Activated effector memory CD4-positive, alpha-beta T cell treated with Interleukin-2 at 50 U/mL for 16 hours (primary cell): Measurements from ENCODE around the gene SP2.

Experiments
- DNase-seq: peaks from one replicate; pipeline ENCODE4 v3.0.0-alpha.2; 2020

SP2 gene

DNA sequence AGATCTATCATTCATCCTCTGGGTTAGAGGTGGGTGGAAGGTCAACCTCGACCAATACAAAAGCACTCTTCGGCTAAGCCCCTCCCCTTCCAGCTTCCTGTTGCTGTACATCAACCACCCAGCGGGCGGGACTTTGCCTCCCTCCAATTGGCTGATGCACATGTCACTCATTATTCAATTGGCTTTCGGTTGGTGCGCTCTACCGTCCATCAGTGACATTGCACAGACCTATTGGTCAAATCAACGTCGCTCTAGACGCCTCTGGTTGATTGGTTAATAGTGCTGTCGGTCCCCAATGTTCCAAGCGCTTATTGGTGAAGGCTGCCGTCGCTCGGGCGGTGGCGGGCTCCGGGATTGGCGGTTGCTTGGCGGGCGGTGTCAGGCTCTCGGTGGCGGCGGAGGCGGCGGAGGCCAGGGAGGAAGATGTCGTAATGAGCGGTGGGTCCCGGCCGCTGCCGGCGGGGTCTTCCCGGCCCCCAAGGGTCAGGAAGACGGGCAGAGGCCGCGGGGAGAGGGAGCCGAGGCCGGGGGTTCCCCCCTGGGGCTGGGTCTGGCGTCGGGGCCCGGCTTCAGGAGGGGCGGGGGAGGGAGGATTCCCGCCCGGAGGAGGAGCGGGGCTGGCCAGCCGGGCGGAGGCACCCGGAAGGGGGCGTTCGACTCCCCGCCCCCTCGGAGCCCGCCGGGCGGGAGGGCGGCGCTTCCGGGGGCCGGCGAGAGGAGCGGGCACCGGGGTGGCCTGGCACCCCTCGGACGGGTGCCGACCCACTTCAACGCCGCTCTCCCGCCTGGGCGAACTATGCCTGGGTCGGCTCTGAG is at the start of gene SP2:
SP2 (plus strand) TSS at position 381 of the 816 bp plus-strand sequence; CDS start at position 432, 51 bp downstream.
- peak; percentile 100 for DNase-seq

DNA sequence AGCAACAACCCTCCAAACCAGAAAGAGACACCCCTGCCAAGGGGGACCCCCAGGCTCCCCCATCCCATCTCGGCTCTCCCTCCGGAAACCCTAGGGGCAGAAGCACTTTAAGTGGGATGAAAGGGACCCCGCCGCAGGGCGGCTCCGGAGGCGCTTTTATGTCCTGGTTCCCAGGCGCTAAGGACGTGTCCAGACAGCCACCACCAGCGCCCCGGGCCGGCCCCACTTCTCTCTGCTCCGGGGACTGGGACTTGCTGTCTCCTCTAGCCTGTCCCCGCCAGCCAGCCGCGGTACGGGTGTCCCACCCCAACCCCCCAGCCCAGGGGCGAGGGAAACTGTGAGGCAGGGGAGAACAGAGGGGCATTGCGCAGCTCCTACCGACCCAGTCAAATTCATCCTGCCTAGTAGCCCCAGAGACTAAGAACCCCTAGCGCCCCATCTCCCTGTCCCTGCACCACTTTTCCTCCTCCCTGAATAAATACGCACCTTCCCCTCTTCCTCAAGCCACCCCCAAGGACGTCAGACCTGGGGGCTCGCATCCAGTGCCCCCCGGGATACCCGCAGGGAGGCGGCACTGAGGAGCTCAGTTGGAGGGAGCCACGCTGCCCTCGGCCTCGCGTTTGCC is 49.2 kb upstream of the SP2 start:
- no peak for DNase-seq

- peak; percentile 10 for DNase-seq
Observed at GRCh38 chr17:47847341-47848197, 48.5 kb upstream of the SP2 start.

DNA sequence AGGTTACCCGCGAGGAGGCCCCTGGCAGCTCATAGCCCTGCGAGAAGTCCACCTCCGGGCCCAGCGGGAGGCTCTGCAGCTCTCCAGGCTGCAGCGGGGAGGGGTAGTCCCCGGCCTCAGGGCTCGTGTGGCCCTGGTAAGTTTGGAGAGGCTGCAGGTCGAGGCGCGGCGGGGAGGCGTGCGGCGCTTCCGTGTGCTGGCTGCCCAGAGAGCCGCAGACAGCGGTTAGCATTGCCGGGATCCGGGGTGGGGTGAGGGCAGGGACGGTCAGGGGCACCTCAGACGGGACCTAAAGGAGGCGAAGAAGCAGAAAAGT is 47.9 kb upstream of the SP2 start:
- DNase-seq: no peak

GRCh38 chr17:47850373-47850691 is 45.7 kb upstream of the SP2 start:
- DNase-seq: no peak

GRCh38 chr17:47850692-47851573 is 45.1 kb upstream of the SP2 start, which contains the start of gene SP6:
TSS of gene SP6 (minus strand) at chr17:47851163. CDS start at chr17:47848429, 2,734 bp downstream.
- DNase-seq: peak; percentile 51

- no peak for DNase-seq
Observed at GRCh38 chr17:47851764-47852112, 44.3 kb upstream of the SP2 start.

- DNase-seq: no peak
Observed at GRCh38 chr17:47852113-47852949, 43.7 kb upstream of the SP2 start.

DNA sequence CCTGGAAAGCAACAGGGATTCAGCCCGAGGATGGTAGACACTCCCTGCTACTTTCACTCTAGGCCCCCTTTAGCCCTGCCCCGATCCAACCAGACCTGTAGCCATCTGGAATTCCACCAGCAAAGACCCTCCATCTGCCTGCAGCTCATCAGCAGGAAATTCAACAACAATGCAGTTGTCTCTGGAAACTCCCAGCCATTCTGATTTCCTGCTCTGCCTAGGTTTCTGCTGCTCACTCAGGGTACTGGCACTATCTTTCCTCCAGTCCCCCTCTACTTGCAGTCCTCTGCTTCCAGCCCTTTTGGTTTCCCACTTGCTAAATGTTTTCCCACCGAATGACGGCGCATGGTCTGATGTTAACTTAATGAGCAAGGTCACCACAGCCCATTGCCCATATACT is 42.4 kb upstream of the SP2 start:
- no peak for DNase-seq

GRCh38 chr17:47855737-47856136 is 40.3 kb upstream of the SP2 start:
- no peak for DNase-seq

GRCh38 chr17:47856830-47857229 is 39.2 kb upstream of the SP2 start:
- no peak for DNase-seq

DNA sequence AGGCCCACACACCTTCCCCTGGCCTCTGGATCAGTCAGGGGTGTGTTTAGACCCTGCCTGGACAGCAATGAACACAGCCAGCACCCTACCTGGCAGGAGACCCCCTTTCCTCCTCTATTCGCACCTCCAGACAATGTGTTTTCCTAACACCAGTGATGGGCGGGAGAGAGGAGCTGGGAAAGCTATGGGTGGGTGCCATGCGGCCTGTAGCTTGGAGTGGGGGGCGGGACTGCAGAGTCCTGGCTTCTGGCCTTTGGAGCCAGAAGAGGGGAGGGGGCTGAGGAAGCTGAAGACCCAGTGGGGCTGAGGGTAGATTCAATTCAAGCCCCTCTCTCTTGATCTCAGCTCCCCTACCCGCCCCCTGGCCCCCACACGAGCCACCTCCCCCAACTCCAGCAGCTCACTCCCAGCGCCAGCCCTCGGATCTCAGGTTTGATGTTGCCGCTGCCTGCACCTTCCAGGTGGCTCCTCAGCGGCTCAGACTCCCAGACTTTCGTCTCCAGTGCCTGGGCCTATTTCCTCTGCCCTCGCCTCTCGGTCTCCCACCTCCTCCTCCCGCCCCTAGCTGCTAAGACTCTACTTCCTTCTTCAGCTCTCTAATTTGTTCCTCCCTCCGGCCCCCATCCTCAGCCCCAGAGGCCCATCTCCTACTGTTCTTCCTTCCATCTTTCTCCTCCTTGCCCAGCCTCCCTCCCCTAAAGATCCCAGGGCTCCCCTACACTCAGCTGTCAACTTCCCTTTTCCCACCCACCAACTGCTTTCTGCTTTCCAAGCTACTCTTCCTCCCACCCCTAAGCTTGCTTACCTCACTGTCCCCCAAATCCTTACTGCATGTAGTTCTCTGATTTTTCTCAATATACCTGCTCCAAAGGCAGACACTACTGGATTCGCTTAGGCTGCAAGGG is 38.2 kb upstream of the SP2 start:
- DNase-seq: no peak

- DNase-seq: no peak
Observed at GRCh38 chr17:47860386-47860785, 35.6 kb upstream of the SP2 start.

GRCh38 chr17:47862621-47863440 is 33.2 kb upstream of the SP2 start:
- no peak for DNase-seq

GRCh38 chr17:47864791-47865216 is 31.2 kb upstream of the SP2 start:
- DNase-seq: no peak

DNA sequence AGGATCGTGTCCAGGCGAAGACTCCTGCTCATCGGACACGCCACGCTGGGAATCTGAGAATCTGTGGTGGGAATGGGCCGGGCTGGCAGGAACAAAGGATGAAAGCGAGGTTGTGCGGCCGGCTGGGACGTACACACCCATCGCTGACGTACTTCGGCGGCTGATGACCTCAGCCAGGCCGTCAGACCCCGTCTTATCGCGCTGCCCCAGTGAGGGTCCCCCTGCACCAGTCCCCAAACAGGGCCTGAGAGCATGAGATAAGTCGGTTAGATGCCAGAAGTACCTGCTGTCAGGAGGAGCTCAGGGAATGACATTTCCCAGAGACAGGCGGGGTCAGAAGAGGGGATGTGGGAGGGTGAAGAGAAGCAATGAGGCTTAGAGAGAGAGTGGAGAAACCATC is 29.1 kb upstream of the SP2 start:
- no peak for DNase-seq

GRCh38 chr17:47867813-47868533 is 28.1 kb upstream of the SP2 start:
- no peak for DNase-seq

DNA sequence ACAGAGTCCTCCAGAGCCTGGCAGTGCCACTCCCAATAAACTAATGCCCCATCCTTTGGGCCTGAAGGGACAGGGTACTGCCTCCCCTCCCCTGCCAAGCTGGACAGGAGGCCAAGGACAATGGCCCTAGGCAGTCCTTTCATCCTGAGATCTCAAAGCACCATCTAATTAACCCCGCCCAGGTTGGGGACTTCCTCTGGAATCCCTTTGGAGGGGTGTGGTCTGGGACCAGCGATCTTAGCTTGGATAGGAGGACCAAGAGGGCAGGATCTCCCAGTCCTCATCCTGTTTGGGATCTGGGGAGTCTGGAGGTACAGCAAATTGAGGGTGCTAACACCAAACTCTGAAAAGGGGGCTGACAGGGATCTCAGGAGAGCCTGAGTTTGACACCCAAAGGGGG is 26.9 kb upstream of the SP2 start:
- DNase-seq: no peak

DNA sequence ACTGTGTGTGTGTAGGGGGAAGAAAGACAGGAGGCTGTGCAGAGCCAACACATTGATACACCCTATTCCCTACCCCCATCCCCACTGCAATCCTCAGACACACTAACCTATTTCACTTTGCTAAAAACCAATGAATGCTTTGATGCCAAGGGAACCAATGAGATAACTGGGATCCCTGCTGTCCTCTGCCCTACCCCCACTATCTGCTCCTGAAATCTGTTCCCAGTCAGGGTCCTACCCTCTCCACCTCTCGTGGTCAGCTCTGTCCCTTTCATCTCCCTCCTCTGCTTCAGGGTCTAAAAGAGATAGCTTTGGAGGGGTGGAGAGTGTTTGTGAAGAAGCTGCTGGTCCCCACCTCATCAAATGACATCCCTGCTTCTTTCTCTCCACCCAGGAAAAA is 26.0 kb upstream of the SP2 start:
- no peak for DNase-seq
